ENCODE measurements around the gene SLC25A24.
"Not testable (repeated sequence)": the region's sequence is repeated elsewhere in the genome, so short reads cannot be mapped to it uniquely, and the experiment has no call there.

SLC25A24 gene

DNA sequence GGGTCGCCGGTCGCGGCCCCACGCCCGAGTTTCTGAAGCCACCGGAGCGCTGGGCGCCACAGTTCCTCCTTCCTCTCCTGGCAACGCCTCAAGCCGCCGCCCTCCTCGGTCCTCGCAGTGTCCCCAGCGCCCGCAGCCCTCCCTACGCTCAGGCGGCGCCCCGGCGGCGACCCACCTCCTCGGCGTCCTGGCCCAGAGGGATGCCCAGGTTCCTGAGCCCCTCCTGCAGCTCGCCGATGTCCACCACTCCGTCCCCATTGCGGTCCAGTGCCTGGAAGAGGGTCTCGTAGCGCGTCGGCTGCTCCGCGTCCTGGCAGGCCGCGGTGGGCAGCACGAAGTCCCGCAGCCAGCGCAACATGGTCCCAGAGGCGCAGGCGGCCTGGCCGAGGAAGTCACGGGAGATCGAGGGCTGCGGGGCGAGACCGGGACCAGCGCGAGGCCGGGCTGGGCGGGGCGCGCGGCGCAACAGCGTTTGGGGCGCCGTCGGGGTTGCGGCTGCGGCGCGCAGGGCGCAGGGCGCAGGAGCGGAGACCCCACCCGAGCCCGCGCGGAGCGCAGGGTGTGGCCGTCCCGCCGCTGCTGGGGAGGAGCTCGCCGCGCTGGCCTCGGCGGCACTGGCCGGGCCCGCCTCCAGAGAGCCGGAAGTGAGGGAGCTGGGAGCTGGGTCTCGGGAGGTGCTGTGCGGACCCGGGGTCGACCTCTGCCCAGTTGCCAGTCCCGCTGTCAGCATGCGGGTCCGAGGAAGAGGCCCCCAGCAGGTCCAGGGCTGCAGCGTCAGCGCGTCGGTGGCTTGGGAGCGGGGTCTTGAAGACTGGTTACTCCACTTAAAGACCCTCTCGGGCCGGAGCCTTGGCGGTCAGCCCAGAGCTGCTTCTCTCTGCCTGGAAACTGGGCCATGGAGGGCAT is at the start of gene SLC25A24:
TSS of gene SLC25A24 (minus strand) at position 563 of the 906 bp plus-strand sequence. CDS start at position 358, 205 bp downstream.
- H3K4me3 Mint-ChIP-seq, result peak within 1 kb of the TSS; percentile 86
- peaks cover 33% of the 10 kb centered on the region for H3K4me1 Mint-ChIP-seq (ENCODE audit: low read depth)
- H3K27me3 Mint-ChIP-seq (ENCODE audit: low read depth), result peaks cover 19% of the 10 kb centered on the region
- H3K36me3 Mint-ChIP-seq (ENCODE audit: low read depth), result peaks cover 16% of the 10 kb centered on the region
- peak within 1 kb of the TSS; percentile 79 for H3K27ac Mint-ChIP-seq
- peaks cover 9% of the 10 kb centered on the region for H3K9me3 Mint-ChIP-seq

DNA sequence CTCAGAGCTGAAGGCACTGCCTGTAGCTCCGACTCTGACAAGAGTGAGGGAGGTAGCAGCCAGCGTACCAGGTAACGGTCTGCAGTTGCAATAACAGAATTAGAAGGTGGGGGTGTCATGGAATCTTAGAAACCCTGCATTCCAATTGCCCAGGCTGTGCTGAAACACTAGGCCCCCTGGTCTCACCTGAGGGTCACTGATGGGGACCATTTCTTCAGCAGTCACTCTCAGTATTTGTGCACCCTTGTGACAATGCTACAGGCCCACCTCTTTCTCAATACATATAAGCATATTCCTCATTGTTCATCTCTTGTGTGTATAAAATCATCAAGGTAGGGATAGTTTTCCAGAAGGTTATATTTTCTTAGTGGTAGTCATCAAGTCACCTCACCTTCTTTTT is 43.8 kb upstream of the SLC25A24 start, which contains the start of gene NBPF4:
TSS of gene NBPF4 (minus strand) at position 101 of the 400 bp plus-strand sequence. CDS start 315 bp downstream, outside the sequence.
- not testable (repeated sequence) for H3K27me3 Mint-ChIP-seq (ENCODE audit: low read depth); H3K4me1 Mint-ChIP-seq (ENCODE audit: low read depth); H3K36me3 Mint-ChIP-seq (ENCODE audit: low read depth); H3K4me3 Mint-ChIP-seq; H3K9me3 Mint-ChIP-seq; H3K27ac Mint-ChIP-seq

DNA sequence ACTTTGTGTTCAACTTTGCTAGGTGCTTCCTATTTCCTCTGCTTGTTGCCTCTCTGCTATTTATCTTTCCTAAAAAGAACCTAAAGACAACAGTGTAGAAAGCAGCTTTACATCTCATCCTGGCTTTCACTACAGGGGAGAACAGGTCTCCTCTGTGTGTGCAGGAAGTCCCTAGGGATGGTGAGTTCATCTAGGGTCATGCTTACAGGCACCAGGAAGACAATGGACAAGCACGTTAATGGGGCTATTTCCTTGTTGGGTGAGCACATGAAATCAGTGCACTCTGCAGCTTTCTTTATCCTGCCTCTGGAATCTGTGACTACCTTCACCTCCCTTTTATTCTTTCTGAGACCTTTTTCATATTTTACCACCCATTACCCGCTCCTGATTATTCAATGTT is 39.3 kb upstream of the SLC25A24 start:
- not testable (repeated sequence) for H3K4me3 Mint-ChIP-seq; H3K36me3 Mint-ChIP-seq (ENCODE audit: low read depth)

DNA sequence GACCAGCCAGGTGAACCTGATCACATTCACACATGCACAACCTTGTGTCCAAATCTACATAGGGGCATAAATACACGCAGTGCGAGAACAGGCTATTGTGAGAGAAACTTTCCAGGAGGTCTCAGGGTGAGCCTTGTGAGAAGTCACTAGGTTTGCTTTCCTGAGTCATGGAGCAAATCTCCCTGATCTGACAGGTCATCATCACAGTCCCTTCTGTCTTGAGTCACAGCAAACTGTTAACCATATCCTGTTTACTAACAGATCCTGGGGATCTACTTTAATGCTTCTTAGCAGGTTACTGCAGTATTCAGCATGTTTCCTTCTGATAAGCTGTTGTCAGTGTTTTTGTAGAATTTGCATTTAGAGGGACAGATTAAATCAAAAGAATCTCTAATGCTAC is 35.2 kb upstream of the SLC25A24 start:
- H3K36me3 Mint-ChIP-seq (ENCODE audit: low read depth); H3K27me3 Mint-ChIP-seq (ENCODE audit: low read depth); H3K27ac Mint-ChIP-seq; H3K9me3 Mint-ChIP-seq; H3K4me3 Mint-ChIP-seq; H3K4me1 Mint-ChIP-seq (ENCODE audit: low read depth): not testable (repeated sequence)

More for the DNA sequence above, 39.3 kb upstream of the SLC25A24 start:
- H3K4me1 Mint-ChIP-seq (ENCODE audit: low read depth); H3K27me3 Mint-ChIP-seq (ENCODE audit: low read depth); H3K27ac Mint-ChIP-seq; H3K9me3 Mint-ChIP-seq: not testable (repeated sequence)

DNA sequence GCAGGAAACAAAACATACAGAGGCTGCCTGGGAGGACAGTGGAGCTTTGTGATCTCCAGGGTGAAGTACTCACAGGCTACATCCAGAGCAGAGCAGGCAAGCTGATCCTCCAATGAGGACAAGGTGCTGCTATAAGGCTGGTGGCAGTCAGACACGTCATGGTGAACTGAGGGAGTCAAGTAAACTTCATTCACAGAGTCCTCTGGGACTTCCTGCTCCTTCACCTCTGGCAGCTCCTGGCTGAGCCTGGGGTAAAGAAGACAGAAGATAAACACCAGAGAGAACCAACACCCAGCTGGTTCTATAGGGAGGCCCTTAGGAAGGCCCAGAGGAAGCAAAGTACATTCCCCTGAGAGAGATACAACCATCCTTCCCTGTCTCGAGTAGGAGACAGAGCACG is 32.0 kb upstream of the SLC25A24 start:
- not testable (repeated sequence) for H3K36me3 Mint-ChIP-seq (ENCODE audit: low read depth); H3K4me3 Mint-ChIP-seq; H3K27ac Mint-ChIP-seq; H3K27me3 Mint-ChIP-seq (ENCODE audit: low read depth); H3K9me3 Mint-ChIP-seq; H3K4me1 Mint-ChIP-seq (ENCODE audit: low read depth)

DNA sequence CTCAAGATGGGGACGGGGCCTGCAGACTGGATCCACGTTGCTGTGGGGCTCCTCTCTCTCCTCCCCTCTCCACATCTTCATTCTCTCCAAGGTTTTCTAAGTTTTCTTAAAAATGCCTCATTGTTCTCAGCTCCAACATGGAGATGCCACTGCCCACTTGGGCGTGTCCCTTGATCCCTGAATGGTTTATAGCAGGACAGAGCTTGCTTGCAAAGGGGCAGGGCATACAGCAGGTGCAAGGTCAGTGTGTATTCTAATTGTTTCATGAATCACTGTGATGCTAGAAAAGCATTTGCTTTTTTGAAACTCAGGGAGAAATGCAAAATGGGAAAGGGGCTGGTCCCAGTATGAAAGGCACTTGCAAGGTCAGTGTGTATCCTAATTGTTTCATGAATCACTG is 29.8 kb upstream of the SLC25A24 start:
- not testable (repeated sequence) for H3K4me3 Mint-ChIP-seq; H3K27ac Mint-ChIP-seq; H3K4me1 Mint-ChIP-seq (ENCODE audit: low read depth); H3K36me3 Mint-ChIP-seq (ENCODE audit: low read depth); H3K9me3 Mint-ChIP-seq; H3K27me3 Mint-ChIP-seq (ENCODE audit: low read depth)

DNA sequence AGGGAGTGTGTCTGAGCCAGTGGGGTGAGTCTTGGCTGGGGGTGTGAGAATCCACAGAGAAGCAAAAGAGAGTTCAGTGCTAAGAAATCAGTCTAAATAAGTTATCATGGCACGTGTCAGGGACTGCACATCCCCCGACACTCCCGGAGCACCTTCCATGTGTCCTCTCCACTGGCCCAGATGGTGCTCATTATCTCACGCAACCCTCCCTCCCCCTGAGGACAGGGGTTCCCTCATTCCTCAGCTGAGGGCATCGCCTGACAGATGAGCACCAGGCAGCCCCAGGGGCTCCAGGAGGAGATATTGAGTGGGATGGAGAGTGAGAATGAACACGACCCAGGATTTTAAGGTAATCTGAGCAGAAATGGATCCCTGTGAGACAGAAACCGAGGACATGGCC is 27.6 kb upstream of the SLC25A24 start:
- H3K27me3 Mint-ChIP-seq (ENCODE audit: low read depth), result not testable (repeated sequence)

DNA sequence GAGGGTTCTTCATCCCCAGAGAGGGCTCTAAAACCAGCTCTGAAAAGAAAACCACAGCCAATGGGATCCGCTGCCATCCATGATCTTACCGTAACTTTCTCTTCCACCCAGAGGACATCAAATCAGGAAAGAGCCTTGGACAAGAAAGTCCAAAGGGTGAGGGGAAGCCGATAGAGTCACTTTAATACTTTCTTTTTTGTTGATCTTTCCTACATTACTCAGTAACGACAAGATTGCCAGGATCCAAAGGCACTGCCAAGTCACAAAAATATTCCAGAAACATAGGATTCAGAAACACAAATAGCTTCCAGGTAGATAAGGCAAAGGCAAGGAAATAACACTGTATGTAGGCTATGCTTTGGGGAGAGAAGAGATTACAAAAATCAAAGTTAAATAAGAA is 26.7 kb upstream of the SLC25A24 start:
- H3K4me1 Mint-ChIP-seq (ENCODE audit: low read depth); H3K4me3 Mint-ChIP-seq; H3K36me3 Mint-ChIP-seq (ENCODE audit: low read depth): not testable (repeated sequence)

More for the DNA sequence above, 27.6 kb upstream of the SLC25A24 start:
- H3K27ac Mint-ChIP-seq; H3K4me1 Mint-ChIP-seq (ENCODE audit: low read depth); H3K36me3 Mint-ChIP-seq (ENCODE audit: low read depth); H3K9me3 Mint-ChIP-seq; H3K4me3 Mint-ChIP-seq: not testable (repeated sequence)

DNA sequence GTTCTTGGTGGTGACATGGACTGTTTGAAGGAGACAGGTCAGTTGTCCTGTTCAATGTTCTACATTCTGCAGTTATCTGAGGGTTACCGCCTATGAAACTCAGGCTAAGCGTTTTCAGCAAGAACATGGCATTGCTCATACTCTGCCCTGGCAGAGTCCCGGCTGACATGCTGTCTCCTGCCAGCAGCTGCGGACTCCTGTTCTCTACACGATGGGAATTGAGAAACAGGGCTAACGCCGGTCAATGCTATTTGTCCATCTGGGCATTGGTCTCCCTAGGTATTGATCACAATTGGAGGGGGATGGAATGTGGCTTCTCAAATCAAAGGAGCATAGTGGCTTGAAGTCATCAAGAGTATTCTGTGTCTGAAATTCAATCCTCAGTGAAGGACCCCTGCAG is 23.1 kb upstream of the SLC25A24 start:
- not testable (repeated sequence) for H3K27ac Mint-ChIP-seq; H3K9me3 Mint-ChIP-seq; H3K36me3 Mint-ChIP-seq (ENCODE audit: low read depth); H3K4me3 Mint-ChIP-seq; H3K4me1 Mint-ChIP-seq (ENCODE audit: low read depth)
- peaks cover 20% of the 10 kb centered on the region for H3K27me3 Mint-ChIP-seq (ENCODE audit: low read depth)

More for the DNA sequence above, 26.7 kb upstream of the SLC25A24 start:
- H3K27me3 Mint-ChIP-seq (ENCODE audit: low read depth), result peaks cover 12% of the 10 kb centered on the region
- H3K27ac Mint-ChIP-seq, H3K9me3 Mint-ChIP-seq: not testable (repeated sequence)

DNA sequence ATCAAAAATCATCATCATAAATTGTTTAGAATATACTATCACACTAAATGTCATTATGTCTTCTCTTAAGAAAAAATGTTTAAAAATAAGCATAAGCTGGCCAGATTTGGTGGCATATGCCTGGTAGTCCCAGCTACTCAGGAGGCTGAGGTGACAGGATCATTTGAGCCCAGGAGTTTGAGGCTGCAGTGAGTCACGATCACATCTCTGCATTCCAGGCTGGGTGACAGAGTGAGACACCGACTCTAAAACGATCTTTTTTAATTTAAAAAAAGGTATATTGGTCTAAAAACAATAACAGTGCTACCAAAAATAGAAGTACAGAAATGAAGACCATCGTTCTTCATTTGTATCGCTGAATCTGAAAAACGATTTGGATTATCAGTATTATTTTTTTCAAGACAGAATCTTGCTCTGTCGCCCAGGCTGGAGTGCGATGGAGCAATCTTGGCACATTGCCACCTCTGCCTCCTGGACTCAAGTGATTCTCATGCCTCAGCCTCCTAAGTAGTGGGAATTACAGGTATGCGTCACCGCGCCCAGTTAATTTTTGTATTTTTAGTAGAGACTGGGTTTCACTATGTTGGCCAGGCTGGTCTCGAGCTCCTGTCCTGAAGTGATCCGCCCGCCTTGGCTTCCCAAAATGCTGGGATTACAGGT is 17.5 kb upstream of the SLC25A24 start:
- not testable (repeated sequence) for H3K27ac Mint-ChIP-seq; H3K36me3 Mint-ChIP-seq (ENCODE audit: low read depth); H3K4me3 Mint-ChIP-seq; H3K4me1 Mint-ChIP-seq (ENCODE audit: low read depth); H3K9me3 Mint-ChIP-seq
- peaks cover 21% of the 10 kb centered on the region for H3K27me3 Mint-ChIP-seq (ENCODE audit: low read depth)

DNA sequence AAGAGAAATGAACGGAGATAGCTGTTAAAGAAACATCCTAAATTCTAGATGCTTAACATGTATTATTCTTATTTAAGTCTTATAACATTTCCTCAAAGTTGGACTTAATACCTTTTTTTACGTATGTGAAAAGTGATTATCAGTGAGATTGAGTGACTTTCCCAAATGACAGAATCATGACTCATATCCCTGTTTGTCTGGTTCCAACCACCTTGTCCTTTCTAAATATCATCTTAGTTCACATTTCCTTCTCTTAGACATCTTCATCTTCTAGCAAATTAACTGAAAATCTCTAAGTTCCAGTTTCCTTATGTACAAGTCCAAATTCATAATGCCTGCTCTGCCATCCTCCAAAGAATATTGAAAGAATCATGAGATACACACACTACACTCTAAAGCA is 16.9 kb upstream of the SLC25A24 start:
- H3K27ac Mint-ChIP-seq; H3K36me3 Mint-ChIP-seq (ENCODE audit: low read depth); H3K4me3 Mint-ChIP-seq; H3K4me1 Mint-ChIP-seq (ENCODE audit: low read depth); H3K9me3 Mint-ChIP-seq: not testable (repeated sequence)
- peaks cover 25% of the 10 kb centered on the region for H3K27me3 Mint-ChIP-seq (ENCODE audit: low read depth)

DNA sequence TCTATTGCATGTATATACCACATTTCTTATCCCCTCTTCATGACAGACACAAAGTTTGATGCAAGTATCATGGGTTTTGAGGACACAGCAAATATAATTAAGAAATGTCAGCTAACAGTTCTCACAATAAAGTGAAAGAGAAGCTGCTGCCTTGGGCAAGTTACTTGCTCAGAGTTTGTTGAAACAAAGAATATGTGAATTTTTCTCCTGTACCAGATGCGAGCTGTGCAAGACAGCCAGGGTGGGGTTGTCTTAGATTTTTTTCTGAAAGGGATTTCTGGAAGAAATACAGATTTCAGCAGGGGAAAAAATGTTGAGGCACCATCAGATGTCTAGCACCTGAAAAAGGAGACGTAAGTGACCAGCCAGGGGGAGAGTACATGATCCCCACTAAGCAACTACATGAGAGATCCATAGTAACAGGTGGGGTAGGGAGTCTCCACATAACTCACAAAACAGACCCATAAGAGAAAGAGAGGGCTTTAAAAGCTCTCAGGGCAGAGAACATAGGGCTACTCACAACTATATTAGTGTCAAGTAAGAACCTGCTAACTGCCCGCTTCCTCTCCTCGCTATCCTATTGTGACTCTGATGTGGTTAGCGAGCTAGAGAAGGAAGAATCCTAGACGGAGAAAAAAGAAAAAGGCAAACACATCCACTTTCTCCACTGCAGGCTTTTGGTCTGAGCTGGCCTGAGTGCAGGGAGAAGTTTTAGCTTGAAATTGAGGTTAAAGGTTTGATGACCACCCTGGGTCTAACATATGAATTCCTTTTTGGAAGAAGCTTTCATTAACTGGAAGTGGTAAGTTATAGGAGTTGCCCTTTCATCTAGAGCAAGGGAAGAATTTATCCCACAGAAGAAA is 16.1 kb upstream of the SLC25A24 start:
- H3K4me3 Mint-ChIP-seq, result not testable (repeated sequence)

DNA sequence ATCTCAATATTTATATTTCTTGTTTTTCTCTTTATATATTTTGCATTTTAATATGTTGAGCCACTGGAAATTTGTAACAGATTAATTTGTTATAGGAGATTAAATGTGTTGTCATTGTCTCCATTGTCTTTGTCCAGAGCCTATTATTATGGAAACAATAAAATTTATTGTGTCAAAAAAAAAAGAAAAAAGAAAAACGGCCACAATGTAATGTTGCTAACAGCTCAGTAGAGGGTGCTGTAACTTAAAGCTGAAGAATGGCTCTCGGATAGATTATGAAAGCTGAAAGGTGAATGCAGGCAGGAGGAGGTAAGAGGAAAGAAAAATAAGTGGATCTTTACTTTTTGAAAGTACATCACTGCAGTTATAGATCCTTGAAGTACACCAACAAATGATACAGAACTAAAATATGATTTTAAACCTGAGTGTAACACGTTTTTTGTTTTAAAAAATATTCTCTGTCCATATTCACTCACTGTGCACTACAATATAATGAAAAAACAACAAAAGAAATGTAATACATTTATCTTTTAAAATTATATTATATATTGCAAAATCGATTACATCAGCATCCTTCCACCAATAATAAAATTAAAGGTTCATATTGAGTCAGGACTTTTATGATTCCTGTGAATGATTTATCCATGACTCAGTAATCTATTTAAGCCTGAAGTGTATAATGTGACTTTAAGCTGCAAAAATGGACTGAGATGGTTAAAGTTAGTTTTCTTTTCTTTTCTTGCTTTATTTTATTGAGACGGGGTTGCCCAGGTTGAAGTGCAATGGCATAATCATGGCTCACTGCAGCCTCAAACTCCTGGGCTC is 14.7 kb upstream of the SLC25A24 start:
- H3K27ac Mint-ChIP-seq; H3K4me3 Mint-ChIP-seq; H3K36me3 Mint-ChIP-seq (ENCODE audit: low read depth); H3K9me3 Mint-ChIP-seq: not testable (repeated sequence)
- Mint-ChIP-seq H3K4me1 (ENCODE audit: low read depth) (peaks cover 11% of the 10 kb centered on the region), H3K27me3 (ENCODE audit: low read depth) (peaks cover 38% of the 10 kb centered on the region)

More for the DNA sequence above, 16.1 kb upstream of the SLC25A24 start:
- not testable (repeated sequence) for H3K9me3 Mint-ChIP-seq; H3K36me3 Mint-ChIP-seq (ENCODE audit: low read depth); H3K27ac Mint-ChIP-seq; H3K4me1 Mint-ChIP-seq (ENCODE audit: low read depth)
- peaks cover 31% of the 10 kb centered on the region for H3K27me3 Mint-ChIP-seq (ENCODE audit: low read depth)

DNA sequence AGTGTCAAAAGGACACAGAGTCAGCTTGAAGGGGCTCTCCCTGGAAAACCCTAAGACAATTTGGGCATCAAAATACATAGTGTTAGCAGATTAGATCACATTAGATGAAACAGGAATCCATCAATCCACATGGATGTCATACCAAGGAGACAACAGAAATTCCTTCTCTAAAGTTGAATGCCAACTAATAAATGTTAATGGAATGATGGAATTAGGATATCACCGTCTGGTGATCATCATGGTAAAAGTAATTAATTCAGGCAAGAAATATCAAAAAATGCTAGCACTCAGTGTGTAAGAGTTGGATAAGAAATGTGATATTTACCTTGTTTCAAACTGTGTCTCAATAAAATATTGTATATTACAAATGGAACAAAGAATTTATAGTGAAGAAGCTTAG is 10.9 kb upstream of the SLC25A24 start:
- H3K27me3 Mint-ChIP-seq (ENCODE audit: low read depth), result peaks cover 57% of the 10 kb centered on the region
- H3K4me1 Mint-ChIP-seq (ENCODE audit: low read depth), result peaks cover 11% of the 10 kb centered on the region

More for the DNA sequence above, 10.9 kb upstream of the SLC25A24 start:
- Mint-ChIP-seq H3K4me3 (no peak overlapping the region), H3K27ac (no peak overlapping the region), H3K9me3 (no peaks in the 10 kb centered on the region), H3K36me3 (ENCODE audit: low read depth) (no peaks in the 10 kb centered on the region)

Measured in T-helper 1 cell treated with Interleukin-12 subunit alpha and Interleukin-12 subunit beta and Interleukin-4 antibody, amounts not matched to agents 30 μg/mL and 1 μg/mL, for 36 hours (primary cell).